Gastroesophageal sphincter (tissue), 4 donors: ENCODE measurements around the gene GABRA6. TPM values are rescaled to one million over a fixed set of nuclear protein-coding genes. Genes with fewer than 3 reads are reported as not detected.

Source experiments
- ATAC-seq: fragments of 150-250 bp; one replicate; pipeline ENCODE4 v1.9.1; 2016; ENCODE audit warnings: mild to moderate bottlenecking, moderate library complexity
- H3K27ac ChIP-seq, 4 donors: fragments of 200-600 bp; sonication (generic) in 3 of 4; 1 replicate in 3 of 4; 2 replicates in 1 of 4; pipeline ENCODE4 v1.5.1; 2016 to 2019
- H3K27me3 ChIP-seq: fragments of 200-600 bp; sonication (generic); one replicate; pipeline ENCODE4 v1.5.1; 2019
- H3K36me3 ChIP-seq, 2 donors: fragments of 200-600 bp; sonication (generic); one replicate each; pipeline ENCODE4 v1.5.1; 2019; ENCODE audit warnings: control low read depth in 1 of 2
- H3K4me1 ChIP-seq, 3 donors: fragments of 200-600 bp; sonication (generic); 1 replicate in 2 of 3; 2 replicates in 1 of 3; pipeline ENCODE4 v1.5.1; 2016 to 2019; ENCODE audit warnings: control low read depth in 2 of 3
- H3K4me3 ChIP-seq, 2 donors: fragments of 200-600 bp; sonication (generic); one replicate each; pipeline ENCODE4 v1.5.1; 2019; ENCODE audit warnings: mild to moderate bottlenecking in 1 of 2, moderate library complexity in 1 of 2
- H3K9me3 ChIP-seq, 3 donors: fragments of 200-600 bp; sonication (generic); one replicate each; pipeline ENCODE4 v1.5.1; 2017 to 2019; ENCODE audit warnings: control low read depth in 2 of 3
- CTCF ChIP-seq, 4 experiments: fragments of 200-600 bp in 2 of 4; fragments of 450-650 bp in 2 of 4; sonication (generic) in 1 of 4; IDR thresholded peaks; one replicate each; pipeline ENCODE4 v1.5.1; 2017 to 2019; ENCODE audit warnings: antibody characterized with exemption in 4 of 4, mild to moderate bottlenecking in 2 of 4, moderate library complexity in 2 of 4
- EP300 ChIP-seq: sonication (generic); formaldehyde crosslinking; IDR thresholded peaks from one replicate; pipeline ENCODE4 v1.6.1; 2017; ENCODE audit warnings: antibody characterized with exemption, mild to moderate bottlenecking
- POLR2A ChIP-seq, 2 donors: fragments of 450-650 bp; IDR thresholded peaks; one replicate each; pipeline ENCODE4 v1.6.1; 2017; ENCODE audit warnings: antibody characterized with exemption in 2 of 2, mild to moderate bottlenecking in 2 of 2, moderate library complexity in 1 of 2
- POLR2AphosphoS5 ChIP-seq: sonication (generic); formaldehyde crosslinking; IDR thresholded peaks from one replicate; pipeline ENCODE4 v1.6.1; 2017; ENCODE audit warnings: antibody characterized with exemption
- WGBS, 2 donors: methylation state at CpG; one replicate each; pipeline ENCODE4 v1.1.5; 2018; ENCODE audit warnings: low coverage in 1 of 2; 5-methylcytosine and 5-hydroxymethylcytosine counted together
- total RNA-seq, 4 donors: library from RNA; depleted of rRNA; stranded (reverse); fragments of >200 nt; gene quantifications; one replicate each; pipeline ENCODE4 v1.1.0, GENCODE V29; 2016

Gene GABRA6
- total RNA-seq, 4 donors from 2014 or later = 0.23 TPM; not detected in 3

GRCh38 chr5:161691911-161692310, 6.4 kb downstream of the GABRA6 start:
- WGBS, 2 donors = 68 to 79% methylated on average over 6 of the region's 7 CpGs
- no peaks in the 10 kb centered on the region for H3K9me3 ChIP-seq

GRCh38 chr5:161697001-161697400, 11.5 kb downstream of the GABRA6 start:
- WGBS, 2 donors = 62 to 73% methylated on average over 2 to 4 of the region's 4 CpGs
- no peaks in the 10 kb centered on the region for H3K27me3 ChIP-seq
- TF ChIP-seq CTCF (IDR thresholded peaks at IDR 0.05) = no peak
- TF ChIP-seq POLR2A (IDR thresholded peaks at IDR 0.05) = no peak
- no peak for TF ChIP-seq EP300
- TF ChIP-seq POLR2AphosphoS5 = no peak
- H3K27ac ChIP-seq = no peak overlapping the region
- H3K4me3 ChIP-seq = no peak overlapping the region
- ATAC-seq = no peak
- no peaks in the 10 kb centered on the region for H3K4me1 ChIP-seq
- H3K9me3 ChIP-seq = no peaks in the 10 kb centered on the region
- no peaks in the 10 kb centered on the region for H3K36me3 ChIP-seq

More at GRCh38 chr5:161691911-161692310, 6.4 kb downstream of the GABRA6 start:
- no peaks in the 10 kb centered on the region for H3K27me3 ChIP-seq
- TF ChIP-seq POLR2AphosphoS5 (no peak), EP300 (no peak)
- no peaks in the 10 kb centered on the region for H3K36me3 ChIP-seq
- no peaks in the 10 kb centered on the region for H3K4me1 ChIP-seq
- H3K4me3 ChIP-seq = no peak overlapping the region
- no peak for ATAC-seq
- H3K27ac ChIP-seq = no peak overlapping the region

- H3K9me3 ChIP-seq = no peaks in the 10 kb centered on the region
- TF ChIP-seq CTCF (IDR thresholded peaks at IDR 0.05) = no peak
- no peak for TF ChIP-seq POLR2AphosphoS5
- TF ChIP-seq EP300 = no peak
- no peak for TF ChIP-seq POLR2A (IDR thresholded peaks at IDR 0.05)
- no peaks in the 10 kb centered on the region for H3K4me1 ChIP-seq
- ATAC-seq = no peak
- H3K27me3 ChIP-seq = no peaks in the 10 kb centered on the region
- no peak overlapping the region for H3K27ac ChIP-seq
- H3K36me3 ChIP-seq = no peaks in the 10 kb centered on the region
- no peak overlapping the region for H3K4me3 ChIP-seq
- 60% methylated on average over 2 of the region's 4 CpGs; no CpG with 5 or more reads in 1 of the 2 donors for WGBS, 2 donors
Observed at GRCh38 chr5:161700065-161700464, 14.5 kb downstream of the GABRA6 start.

GRCh38 chr5:161703528-161703927, 18.0 kb downstream of the GABRA6 start:
- WGBS, 2 donors = 63 to 66% methylated on average over 1 to 2 of the region's 2 CpGs
- TF ChIP-seq EP300 = no peak
- no peak for TF ChIP-seq CTCF (IDR thresholded peaks at IDR 0.05)
- TF ChIP-seq POLR2A (IDR thresholded peaks at IDR 0.05) = no peak
- TF ChIP-seq POLR2AphosphoS5 = no peak
- no peaks in the 10 kb centered on the region for H3K9me3 ChIP-seq

GRCh38 chr5:161707382-161707781, 21.9 kb downstream of the GABRA6 start:
- TF ChIP-seq EP300 (no peak), POLR2AphosphoS5 (no peak), CTCF (IDR thresholded peaks at IDR 0.05) (no peak), POLR2A (IDR thresholded peaks at IDR 0.05) (no peak)
- Histone ChIP-seq H3K4me1 (no peaks in the 10 kb centered on the region), H3K9me3 (no peaks in the 10 kb centered on the region), H3K4me3 (no peak overlapping the region), H3K36me3 (no peaks in the 10 kb centered on the region), H3K27me3 (no peaks in the 10 kb centered on the region), H3K27ac (no peak overlapping the region)
- no peak for ATAC-seq
- 18 to 56% methylated on average over 1 of the region's 1 CpG for WGBS, 2 donors

More at GRCh38 chr5:161703528-161703927, 18.0 kb downstream of the GABRA6 start:
- Histone ChIP-seq H3K27ac (no peak overlapping the region), H3K36me3 (no peaks in the 10 kb centered on the region), H3K27me3 (no peaks in the 10 kb centered on the region), H3K4me3 (no peak overlapping the region), H3K4me1 (no peaks in the 10 kb centered on the region)
- no peak for ATAC-seq
